ENCODE data around the gene PRM3. TPM values are rescaled to one million over a fixed set of nuclear protein-coding genes. Genes with fewer than 3 reads are reported as not detected.

Gene PRM3
- total RNA-seq, 1 donor from 2014 or later = not detected

GRCh38 chr16:11250091-11250785 lies 23.2 kb downstream of the PRM3 start:
- H3K4me1 Mint-ChIP-seq (ENCODE audit: unreplicated experiment) = no peaks in the 10 kb centered on the region
- no peaks in the 10 kb centered on the region for H3K36me3 Mint-ChIP-seq (ENCODE audit: low read depth, unreplicated experiment)
- H3K4me3 Mint-ChIP-seq (ENCODE audit: unreplicated experiment) = no peak overlapping the region
- TF ChIP-seq CTCF (IDR thresholded peaks at IDR 0.05; ENCODE audit: unreplicated experiment) = no peak
- no peak overlapping the region for H3K27ac Mint-ChIP-seq (ENCODE audit: unreplicated experiment)
- peaks cover 5% of the 10 kb centered on the region for H3K27me3 Mint-ChIP-seq (ENCODE audit: unreplicated experiment)
- DNase-seq (ENCODE audit: low spot score) = no peak
- H3K9me3 Mint-ChIP-seq (ENCODE audit: unreplicated experiment) = no peaks in the 10 kb centered on the region

GRCh38 chr16:11249233-11250061 lies 24.0 kb downstream of the PRM3 start:
- Mint-ChIP-seq H3K27me3 (ENCODE audit: unreplicated experiment) (peaks cover 3% of the 10 kb centered on the region), H3K4me3 (ENCODE audit: unreplicated experiment) (no peak overlapping the region), H3K4me1 (ENCODE audit: unreplicated experiment) (no peaks in the 10 kb centered on the region), H3K27ac (ENCODE audit: unreplicated experiment) (no peak overlapping the region), H3K9me3 (ENCODE audit: unreplicated experiment) (no peaks in the 10 kb centered on the region), H3K36me3 (ENCODE audit: low read depth, unreplicated experiment) (no peaks in the 10 kb centered on the region)
- no peak for TF ChIP-seq CTCF (IDR thresholded peaks at IDR 0.05; ENCODE audit: unreplicated experiment)
- no peak for DNase-seq (ENCODE audit: low spot score)

DNA sequence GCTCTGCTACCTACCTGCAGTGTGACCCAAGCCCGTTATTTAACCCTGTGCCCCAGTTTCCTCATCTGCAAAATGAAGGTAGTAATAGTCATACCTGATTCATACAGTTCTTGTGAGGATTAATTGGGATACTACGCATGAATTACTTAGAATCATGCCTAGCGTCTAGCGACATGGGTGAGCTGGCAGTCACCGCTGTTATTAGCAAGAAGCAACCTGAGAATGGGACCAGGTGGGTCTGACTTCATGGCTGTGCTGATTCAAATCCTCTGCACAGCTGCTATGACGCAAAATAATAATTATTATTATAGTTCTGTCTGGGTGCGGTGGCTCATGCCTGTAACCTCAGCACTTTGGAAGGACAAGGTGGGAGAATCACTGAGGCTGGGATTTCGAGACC lies 25.3 kb downstream of the PRM3 start:
- no peaks in the 10 kb centered on the region for H3K9me3 Mint-ChIP-seq (ENCODE audit: unreplicated experiment)
- H3K27ac Mint-ChIP-seq (ENCODE audit: unreplicated experiment) = no peak overlapping the region
- no peak for TF ChIP-seq CTCF (IDR thresholded peaks at IDR 0.05; ENCODE audit: unreplicated experiment)
- H3K36me3 Mint-ChIP-seq (ENCODE audit: low read depth, unreplicated experiment) = no peaks in the 10 kb centered on the region
- no peak for DNase-seq (ENCODE audit: low spot score)
- peaks cover 3% of the 10 kb centered on the region for H3K27me3 Mint-ChIP-seq (ENCODE audit: unreplicated experiment)
- H3K4me3 Mint-ChIP-seq (ENCODE audit: unreplicated experiment) = no peak overlapping the region
- no peaks in the 10 kb centered on the region for H3K4me1 Mint-ChIP-seq (ENCODE audit: unreplicated experiment)

GRCh38 chr16:11245988-11246387 lies 27.4 kb downstream of the PRM3 start:
- Mint-ChIP-seq H3K4me1 (ENCODE audit: unreplicated experiment) (no peaks in the 10 kb centered on the region), H3K36me3 (ENCODE audit: low read depth, unreplicated experiment) (no peaks in the 10 kb centered on the region), H3K9me3 (ENCODE audit: unreplicated experiment) (no peaks in the 10 kb centered on the region), H3K27ac (ENCODE audit: unreplicated experiment) (no peak overlapping the region), H3K27me3 (ENCODE audit: unreplicated experiment) (peaks cover 3% of the 10 kb centered on the region), H3K4me3 (ENCODE audit: unreplicated experiment) (no peak overlapping the region)
- no peak for TF ChIP-seq CTCF (IDR thresholded peaks at IDR 0.05; ENCODE audit: unreplicated experiment)
- DNase-seq (ENCODE audit: low spot score) = no peak

DNA sequence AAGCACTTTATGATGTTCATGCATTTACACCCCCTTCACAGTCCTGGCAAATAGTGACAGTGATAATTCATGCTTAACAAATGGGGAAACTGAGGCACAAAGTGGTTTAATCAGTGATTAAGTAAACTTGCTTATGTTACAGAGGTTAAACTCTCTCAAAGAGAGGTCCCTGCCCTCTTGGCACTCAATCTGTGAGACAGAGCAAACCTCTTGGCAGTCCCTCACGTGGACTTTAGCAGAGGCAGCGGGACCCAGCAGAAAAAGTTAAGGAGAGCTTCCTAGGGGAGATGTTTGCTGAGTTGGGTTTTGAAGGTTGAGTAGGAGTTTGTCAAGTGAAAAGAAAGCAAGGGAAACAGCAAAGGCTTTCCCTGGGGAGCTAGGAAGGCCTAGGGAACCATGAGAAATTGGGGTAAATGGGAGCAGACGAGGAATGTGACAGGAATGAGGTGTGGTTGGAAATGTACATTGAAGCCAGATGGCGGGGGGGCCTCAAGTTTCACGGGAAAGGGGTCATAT lies 28.1 kb downstream of the PRM3 start:
- no peak for DNase-seq (ENCODE audit: low spot score)
- Mint-ChIP-seq H3K27ac (ENCODE audit: unreplicated experiment) (no peak overlapping the region), H3K9me3 (ENCODE audit: unreplicated experiment) (no peaks in the 10 kb centered on the region), H3K4me1 (ENCODE audit: unreplicated experiment) (no peaks in the 10 kb centered on the region), H3K4me3 (ENCODE audit: unreplicated experiment) (no peak overlapping the region), H3K36me3 (ENCODE audit: low read depth, unreplicated experiment) (no peaks in the 10 kb centered on the region), H3K27me3 (ENCODE audit: unreplicated experiment) (peaks cover 2% of the 10 kb centered on the region)
- no peak for TF ChIP-seq CTCF (IDR thresholded peaks at IDR 0.05; ENCODE audit: unreplicated experiment)
